Measurements from ENCODE around the gene CTRB1.
"Not testable (repeated sequence)": the region's sequence is repeated elsewhere in the genome, so short reads cannot be mapped to it uniquely, and the experiment has no call there.

CTRB1 gene

GRCh38 chr16:75271441-75272096 is 52.8 kb downstream of the CTRB1 start:
- DNase-seq (ENCODE audit: low spot score): no peak

DNA sequence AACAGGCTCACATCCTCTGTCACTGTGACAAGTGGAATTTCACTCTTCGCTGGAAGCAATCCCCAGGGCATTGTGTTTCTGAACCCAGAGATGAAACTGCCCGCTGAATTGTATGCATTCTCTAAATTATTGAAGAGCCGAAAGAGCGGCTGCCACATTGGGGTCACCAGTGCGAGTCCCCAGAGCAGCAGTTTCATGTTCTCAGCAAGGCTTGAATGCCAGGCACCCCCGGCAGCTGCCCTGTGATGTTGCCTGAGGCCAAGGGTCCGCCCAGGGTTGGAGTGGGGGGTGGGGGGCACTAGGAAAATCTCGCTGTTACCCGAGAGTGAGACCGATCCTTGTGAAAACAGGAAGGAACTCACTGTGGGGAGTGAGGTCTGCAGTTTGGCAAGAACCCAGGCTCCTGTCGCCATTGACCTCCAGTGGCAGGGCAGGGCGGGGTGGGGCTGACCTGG is 53.3 kb downstream of the CTRB1 start:
- DNase-seq (ENCODE audit: low spot score): no peak

GRCh38 chr16:75272629-75273028 is 53.8 kb downstream of the CTRB1 start:
- not testable (repeated sequence) for DNase-seq (ENCODE audit: low spot score)

DNA sequence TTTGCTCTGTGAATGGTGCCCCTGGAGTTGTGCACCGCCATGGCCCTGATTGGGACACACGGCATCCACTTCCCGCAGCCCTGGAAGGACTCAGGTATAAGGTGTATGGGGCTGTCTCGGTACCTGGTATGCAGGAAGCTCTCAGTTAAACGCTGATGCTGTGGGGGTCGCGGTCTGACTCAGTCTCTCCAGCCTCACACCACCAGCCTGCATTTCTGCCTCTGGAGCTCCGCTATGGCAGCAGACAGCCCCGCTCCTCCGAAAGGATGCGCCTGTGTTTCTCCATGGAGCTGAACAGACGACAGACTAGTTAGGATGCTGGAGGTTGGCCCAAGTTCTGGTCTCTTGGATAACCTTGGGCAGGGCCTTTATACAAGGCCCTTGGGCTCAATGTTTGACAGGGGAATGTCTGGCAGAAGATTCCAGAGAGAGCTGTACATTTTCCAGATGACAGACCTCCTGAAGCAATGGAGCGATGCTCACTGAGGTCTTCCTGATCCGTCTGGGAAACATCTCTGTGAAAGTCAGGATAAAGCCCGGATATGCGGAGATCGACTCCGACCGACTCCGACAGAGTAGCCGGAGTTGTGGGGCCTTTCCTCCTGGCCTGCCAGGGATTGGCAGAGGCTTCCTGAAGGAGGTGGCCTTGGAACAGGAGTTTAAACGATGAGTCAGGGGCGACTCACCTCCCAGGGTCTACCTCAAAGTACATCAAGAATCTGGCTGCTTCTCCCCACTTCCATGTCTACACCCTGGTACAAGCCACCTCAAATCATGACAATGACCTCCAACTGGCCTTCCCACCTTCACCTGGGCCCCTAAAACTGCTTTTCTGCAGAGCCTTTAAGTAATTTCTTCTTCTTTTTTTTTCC is 54.5 kb downstream of the CTRB1 start:
- no peak for DNase-seq (ENCODE audit: low spot score)

Measured in Ammon's horn (tissue), 1 donor.